Endothelial cell of umbilical vein (primary cell): ENCODE results near the gene MYOG. TPM values are rescaled to one million over a fixed set of nuclear protein-coding genes. Genes with fewer than 3 reads are reported as not detected.

Source experiments
- BruUV-seq: library from RNA; stranded (reverse); fragments of 400-500 nt; replicated peaks from 2 replicates; lab custom pipeline; 2021; lab: Mats Ljungman, UMichigan
- CTCF ChIA-PET: fragments of 300-600, 350-600 bp; sonication (Branson Sonifier 250); formaldehyde crosslinking; loops from one replicate; lab custom pipeline; 2021; ENCODE audit warnings: antibody characterized with exemption, inconsistent platforms; lab: Charles Lee
- POLR2A ChIA-PET: fragments of 300-600, 350-600 bp; sonication (Branson Sonifier 250); formaldehyde crosslinking; loops from one replicate; lab custom pipeline; 2021; ENCODE audit warnings: antibody characterized with exemption, inconsistent platforms; lab: Charles Lee
- DNase-seq: peaks from one replicate; pipeline ENCODE4 v3.0.0-alpha.2; 2011; ENCODE audit warnings: low read depth, low spot score
- FAIRE-seq: peaks from 2 replicates; lab custom pipeline; 2011; peaks lifted over from hg19 to GRCh38; lab: Jason Lieb, UNC
- H2AFZ ChIP-seq: 2 replicates; pipeline ENCODE4 v1.6.0; 2012; ENCODE audit warnings: low read depth, low read length, control low read depth, inconsistent platforms
- H3K27ac ChIP-seq: 2 replicates; pipeline ENCODE4 v1.5.1; 2011; ENCODE audit warnings: low read depth, mild to moderate bottlenecking, control low read depth, low read length, moderate library complexity; ENCODE audit not compliant: insufficient read depth
- H3K27me3 ChIP-seq, 2 experiments: 2 replicates each; pipeline versions ENCODE4 v1.6.0 to v1.6.1; 2011; ENCODE audit warnings: low read length in 2 of 2, mixed read lengths in 1 of 2; ENCODE audit not compliant: control insufficient read depth in 2 of 2, insufficient read depth in 2 of 2
- H3K36me3 ChIP-seq, 2 experiments: 2 replicates in 1 of 2; 3 replicates in 1 of 2; pipeline ENCODE4 v1.5.1; 2011; ENCODE audit warnings: low read length in 2 of 2, mild to moderate bottlenecking in 1 of 2, moderate library complexity in 1 of 2; ENCODE audit not compliant: control insufficient read depth in 2 of 2, insufficient read depth in 2 of 2; ENCODE audit errors: extremely low read depth in 1 of 2
- H3K4me1 ChIP-seq: 3 replicates; pipeline ENCODE4 v1.5.1; 2011; ENCODE audit warnings: mild to moderate bottlenecking, low read length; ENCODE audit not compliant: control insufficient read depth, insufficient read depth; ENCODE audit errors: extremely low read depth
- H3K4me2 ChIP-seq: 2 replicates; pipeline ENCODE4 v1.6.1; 2011; ENCODE audit warnings: low read length, control low read depth, mixed read lengths; ENCODE audit not compliant: insufficient read depth
- H3K4me3 ChIP-seq, 3 experiments: fragments of 200-600 bp in 1 of 3; sonication (generic), shearing (Covaris generic) in 1 of 3; replicated peaks in 1 of 3; 2 replicates each; pipeline ENCODE4 v1.5.1; 2011 to 2016; ENCODE audit warnings: control low read depth in 3 of 3, low read length in 3 of 3, mild to moderate bottlenecking in 2 of 3, inconsistent platforms in 1 of 3, low read depth in 1 of 3, moderate library complexity in 1 of 3; ENCODE audit not compliant: insufficient read depth in 1 of 3
- H3K79me2 ChIP-seq: 2 replicates; pipeline ENCODE4 v1.6.0; 2012; ENCODE audit warnings: low read length, inconsistent platforms; ENCODE audit not compliant: control insufficient read depth, insufficient read depth
- H3K9ac ChIP-seq: replicated peaks from 2 replicates; pipeline ENCODE3; 2011; ENCODE audit warnings: low read length, control low read depth; ENCODE audit not compliant: insufficient read depth; ENCODE audit errors: extremely low read depth
- H3K9me1 ChIP-seq: replicated peaks from 3 replicates; pipeline ENCODE4 v1.6.0; 2011; ENCODE audit warnings: mild to moderate bottlenecking, low read length; ENCODE audit not compliant: control insufficient read depth, insufficient read depth; ENCODE audit errors: extremely low read depth
- H3K9me3 ChIP-seq: replicated peaks from 2 replicates; pipeline ENCODE4 v1.5.1; 2012; ENCODE audit warnings: low read length, inconsistent platforms; ENCODE audit not compliant: control insufficient read depth, insufficient read depth
- H4K20me1 ChIP-seq: replicated peaks from 2 replicates; pipeline ENCODE3; 2011; ENCODE audit warnings: mild to moderate bottlenecking, low read length; ENCODE audit not compliant: control insufficient read depth, insufficient read depth; ENCODE audit errors: extremely low read depth
- CTCF ChIP-seq, 2 donors: IDR thresholded peaks; 1 replicate in 1 of 2; 2 replicates in 1 of 2; pipeline ENCODE4 v1.5.1; 2011; ENCODE audit warnings: low read length in 2 of 2, mild to moderate bottlenecking in 2 of 2, moderate library complexity in 2 of 2, control low read depth in 1 of 2, inconsistent platforms in 1 of 2, low read depth in 1 of 2; ENCODE audit not compliant: insufficient read depth in 1 of 2; ENCODE audit errors: extremely low read depth in 1 of 2
- EZH2 ChIP-seq: IDR thresholded peaks from 2 replicates; pipeline ENCODE4 v1.6.1; 2012; ENCODE audit warnings: borderline replicate concordance, low read depth, mild to moderate bottlenecking, moderate library complexity, low read length, inconsistent platforms; ENCODE audit not compliant: severe bottlenecking
- FOS ChIP-seq: IDR thresholded peaks from 2 replicates; pipeline ENCODE4 v1.6.1; 2011; ENCODE audit warnings: mild to moderate bottlenecking, low read length, moderate library complexity, borderline replicate concordance; ENCODE audit not compliant: insufficient read depth
- GATA2 ChIP-seq: IDR thresholded peaks from 2 replicates; pipeline ENCODE4 v1.7.0; 2011; ENCODE audit warnings: low read depth, mild to moderate bottlenecking, moderate library complexity, mixed read lengths, low read length; ENCODE audit not compliant: insufficient read length, insufficient read depth
- JUN ChIP-seq: IDR thresholded peaks from 2 replicates; pipeline ENCODE4 v1.6.1; 2011; ENCODE audit warnings: borderline replicate concordance, low read depth; ENCODE audit not compliant: insufficient read length, insufficient read depth
- MAX ChIP-seq: IDR thresholded peaks from 2 replicates; pipeline ENCODE4 v1.6.1; 2011; ENCODE audit not compliant: insufficient read depth, insufficient read length
- MYC ChIP-seq: IDR thresholded peaks from one replicate; pipeline ENCODE4 v1.6.1; 2011; ENCODE audit warnings: mild to moderate bottlenecking, low read depth, low read length
- POLR2A ChIP-seq: IDR thresholded peaks from 2 replicates; pipeline ENCODE4 v1.6.1; 2012; ENCODE audit warnings: low read depth, mild to moderate bottlenecking, control low read depth, low read length
- POLR2AphosphoS5 ChIP-seq: IDR thresholded peaks from 2 replicates; pipeline ENCODE4 v1.6.1; 2012; ENCODE audit warnings: low read depth, mild to moderate bottlenecking, control low read depth, low read length, moderate library complexity; ENCODE audit not compliant: insufficient read depth
- dilution Hi-C: fragments of 300-500 bp; cut with MboI; formaldehyde crosslinking; loops from one replicate; pipeline ENCODE4 v1.15.0; 2019; ENCODE audit warnings: low sequenced_read_pairs; ENCODE audit not compliant: extremely low pct_ligation_motif_present
- intact Hi-C: fragments of 100-400 bp; cut with micrococcal nuclease; formaldehyde crosslinking; loops from one replicate; pipeline ENCODE4 v1.10.0; 2022
- polyA plus RNA-seq, 4 experiments: library from polyadenylated mRNA; depleted of rRNA in 3 of 4; stranded (reverse) in 3 of 4; unstranded in 1 of 4; fragments of >200 nt; gene quantifications; 2 replicates each; pipeline versions ENCODE4 v1.2.1 to v1.2.3, GENCODE V29; 2011 to 2012; ENCODE audit warnings: missing spikeins in 1 of 4
- total RNA-seq: library from RNA; stranded (reverse); gene quantifications from 2 replicates; pipeline ENCODE4 v1.2.3, GENCODE V29; 2021

The MYOG gene
- total and polyA plus RNA-seq, 2 donors (not counting 3 experiments of a cell fraction or from before 2014, with no cell fraction given): not detected

- TF ChIP-seq FOS: no peak
- TF ChIP-seq POLR2A: no peak
- no peak for TF ChIP-seq EZH2
- TF ChIP-seq MYC: no peak
- no peak for TF ChIP-seq GATA2
- no peak for TF ChIP-seq POLR2AphosphoS5
- TF ChIP-seq CTCF (IDR thresholded peaks at IDR 0.05; ENCODE audit: extremely low read depth in 1 of 2, insufficient read depth in 1 of 2, low read depth in 1 of 2, low read length in 2 of 2): no peak
- TF ChIP-seq MAX: no peak
- no peak for TF ChIP-seq JUN
- dilution Hi-C loops (no loop called here), intact Hi-C loops (no loop called here)
- Histone ChIP-seq H3K9me1 (no peaks in the 10 kb centered on the region), H3K27me3 (peaks cover 39 to 50% of the 10 kb centered on the region in 2 experiments), H3K4me3 (no peak overlapping the region), H3K27ac (no peak overlapping the region), H3K79me2 (no peaks in the 10 kb centered on the region), H3K9me3 (no peaks in the 10 kb centered on the region), H3K36me3 (no peaks in the 10 kb centered on the region), H4K20me1 (no peaks in the 10 kb centered on the region), H3K4me1 (no peaks in the 10 kb centered on the region), H2AFZ (no peak overlapping the region), H3K9ac (no peak overlapping the region), H3K4me2 (no peak overlapping the region)
- POLR2A ChIA-PET: no interaction called here
- BruUV-seq: no TSS peak
- DNase-seq: no peak
- no peak for FAIRE-seq
- CTCF ChIA-PET: interaction anchor here (2.3 kb wide), 1 partner anchor 39 kb away, joined by 7 read pairs; no protein-coding TSS in a partner anchor
Observed at GRCh38 chr1:203078478-203078877, 7.3 kb downstream of the MYOG start.
